Measurements from ENCODE around the gene EPPIN. TPM values are rescaled to one million over a fixed set of nuclear protein-coding genes. Genes with fewer than 3 reads are reported as not detected.

EPPIN gene
- not detected in 2 replicates for total RNA-seq

GRCh38 chr20:45547206-45547770 lies at the start of gene EPPIN:
Gene EPPIN (minus strand): TSS chr20:45547401. CDS start chr20:45547357, 44 bp downstream.

GRCh38 chr20:45579184-45579583 lies 32.0 kb upstream of the EPPIN start, which contains the start of gene WFDC8:
Gene WFDC8 (minus strand): TSS chr20:45579284. CDS start chr20:45579247, 37 bp downstream.

GRCh38 chr20:45539382-45539781 lies 7.8 kb downstream of the EPPIN start, which contains the start of gene WFDC6:
Gene WFDC6 (minus strand): TSS chr20:45539482. CDS start chr20:45539407, 75 bp downstream.

GRCh38 chr20:45515147-45515913 lies 31.9 kb downstream of the EPPIN start, which contains the start of gene SPINT3:
Gene SPINT3 (minus strand): TSS chr20:45515622. CDS start chr20:45515608, 14 bp downstream.

Other genes starting within 250 kb of the EPPIN start
- not detected in 2 replicates for gene RBPJL, start 240.6 kb downstream of the EPPIN start, total RNA-seq
- under 0.01 and 0.14 TPM in 2 replicates for gene MATN4, start 239.1 kb downstream of the EPPIN start, total RNA-seq
- 193 and 303 TPM in 2 replicates for gene SDC4, start 199.0 kb downstream of the EPPIN start, total RNA-seq
- 17.4 and 22.1 TPM in 2 replicates for gene SYS1, start 184.2 kb downstream of the EPPIN start, total RNA-seq
- not detected in 2 replicates for gene TP53TG5, start 169.1 kb downstream of the EPPIN start, total RNA-seq
- 8.3 and 15.4 TPM in 2 replicates for gene DBNDD2, start 139.1 kb downstream of the EPPIN start, total RNA-seq
- gene PIGT, start 131.3 kb downstream of the EPPIN start, total RNA-seq = 17.8 and 35.4 TPM in 2 replicates
- 12.0 TPM in 1 of 2 replicates, not detected in the other for gene WFDC2, start 77.6 kb downstream of the EPPIN start, total RNA-seq
- not detected in 2 replicates for gene SPINT3, start 31.8 kb downstream of the EPPIN start, total RNA-seq
- not detected in 2 replicates for gene WFDC6, start 7.9 kb downstream of the EPPIN start, total RNA-seq
- gene WFDC8, start 31.9 kb upstream of the EPPIN start, total RNA-seq = not detected in 2 replicates
- gene WFDC10A, start 82.3 kb upstream of the EPPIN start, total RNA-seq = not detected in 2 replicates
- gene WFDC9, start 83.9 kb upstream of the EPPIN start, total RNA-seq = not detected in 2 replicates
- gene WFDC11, start 122.8 kb upstream of the EPPIN start, total RNA-seq = not detected in 2 replicates
- gene WFDC13, start 154.6 kb upstream of the EPPIN start, total RNA-seq = not detected in 2 replicates
- not detected in 2 replicates for gene WFDC10B, start 157.6 kb upstream of the EPPIN start, total RNA-seq
- not detected in 2 replicates for gene SPINT4, start 174.9 kb upstream of the EPPIN start, total RNA-seq
- 0.43 TPM in 1 of 2 replicates, not detected in the other for gene WFDC3, start 244.5 kb upstream of the EPPIN start, total RNA-seq
- 14.9 and 16.1 TPM in 2 replicates for gene DNTTIP1, start 244.6 kb upstream of the EPPIN start, total RNA-seq